Transverse colon (tissue), 4 donors: ENCODE results near the gene MED26.

Experiments used
- POLR2AphosphoS5 ChIP-seq, 3 donors: sonication (generic); formaldehyde crosslinking; IDR thresholded peaks; one replicate each; pipeline ENCODE4 v1.6.1; 2016; ENCODE audit warnings: antibody characterized with exemption in 3 of 3
- TF ChIP-seq, protein P1 (sequence below), 5 experiments: fragments of 200-600 bp in 3 of 5; fragments of 450-650 bp in 2 of 5; sonication (generic) in 3 of 5; IDR thresholded peaks; 1 replicate in 2 of 5; 2 replicates in 3 of 5; pipeline ENCODE4 v1.5.1; 2016 to 2017; ENCODE audit warnings: antibody characterized with exemption in 5 of 5, inconsistent platforms in 3 of 5, mild to moderate bottlenecking in 2 of 5, moderate library complexity in 1 of 5

- TF ChIP-seq, protein P1, sequence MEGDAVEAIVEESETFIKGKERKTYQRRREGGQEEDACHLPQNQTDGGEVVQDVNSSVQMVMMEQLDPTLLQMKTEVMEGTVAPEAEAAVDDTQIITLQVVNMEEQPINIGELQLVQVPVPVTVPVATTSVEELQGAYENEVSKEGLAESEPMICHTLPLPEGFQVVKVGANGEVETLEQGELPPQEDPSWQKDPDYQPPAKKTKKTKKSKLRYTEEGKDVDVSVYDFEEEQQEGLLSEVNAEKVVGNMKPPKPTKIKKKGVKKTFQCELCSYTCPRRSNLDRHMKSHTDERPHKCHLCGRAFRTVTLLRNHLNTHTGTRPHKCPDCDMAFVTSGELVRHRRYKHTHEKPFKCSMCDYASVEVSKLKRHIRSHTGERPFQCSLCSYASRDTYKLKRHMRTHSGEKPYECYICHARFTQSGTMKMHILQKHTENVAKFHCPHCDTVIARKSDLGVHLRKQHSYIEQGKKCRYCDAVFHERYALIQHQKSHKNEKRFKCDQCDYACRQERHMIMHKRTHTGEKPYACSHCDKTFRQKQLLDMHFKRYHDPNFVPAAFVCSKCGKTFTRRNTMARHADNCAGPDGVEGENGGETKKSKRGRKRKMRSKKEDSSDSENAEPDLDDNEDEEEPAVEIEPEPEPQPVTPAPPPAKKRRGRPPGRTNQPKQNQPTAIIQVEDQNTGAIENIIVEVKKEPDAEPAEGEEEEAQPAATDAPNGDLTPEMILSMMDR (IDR thresholded peaks at IDR 0.05): no peak
- TF ChIP-seq POLR2AphosphoS5 (IDR thresholded peaks at IDR 0.05): no peak
Measured at GRCh38 chr19:16623066-16623465, 4.9 kb downstream of the MED26 start.
